Activated effector memory CD4-positive, alpha-beta T cell treated with Interleukin-2 at 50 U/mL for 16 hours (primary cell): ENCODE data around the gene ZNF672.
"Not testable (repeated sequence)": the region's sequence is repeated elsewhere in the genome, so short reads cannot be mapped to it uniquely, and the experiment has no call there.

Experiments
- DNase-seq: peaks from one replicate; pipeline ENCODE4 v3.0.0-alpha.2; 2020

ZNF672 gene

GRCh38 chr1:248857201-248857600, 19.2 kb downstream of the ZNF672 start:
- DNase-seq = no peak

- DNase-seq = no peak
Measured at GRCh38 chr1:248857749-248858095, 19.7 kb downstream of the ZNF672 start.

DNA sequence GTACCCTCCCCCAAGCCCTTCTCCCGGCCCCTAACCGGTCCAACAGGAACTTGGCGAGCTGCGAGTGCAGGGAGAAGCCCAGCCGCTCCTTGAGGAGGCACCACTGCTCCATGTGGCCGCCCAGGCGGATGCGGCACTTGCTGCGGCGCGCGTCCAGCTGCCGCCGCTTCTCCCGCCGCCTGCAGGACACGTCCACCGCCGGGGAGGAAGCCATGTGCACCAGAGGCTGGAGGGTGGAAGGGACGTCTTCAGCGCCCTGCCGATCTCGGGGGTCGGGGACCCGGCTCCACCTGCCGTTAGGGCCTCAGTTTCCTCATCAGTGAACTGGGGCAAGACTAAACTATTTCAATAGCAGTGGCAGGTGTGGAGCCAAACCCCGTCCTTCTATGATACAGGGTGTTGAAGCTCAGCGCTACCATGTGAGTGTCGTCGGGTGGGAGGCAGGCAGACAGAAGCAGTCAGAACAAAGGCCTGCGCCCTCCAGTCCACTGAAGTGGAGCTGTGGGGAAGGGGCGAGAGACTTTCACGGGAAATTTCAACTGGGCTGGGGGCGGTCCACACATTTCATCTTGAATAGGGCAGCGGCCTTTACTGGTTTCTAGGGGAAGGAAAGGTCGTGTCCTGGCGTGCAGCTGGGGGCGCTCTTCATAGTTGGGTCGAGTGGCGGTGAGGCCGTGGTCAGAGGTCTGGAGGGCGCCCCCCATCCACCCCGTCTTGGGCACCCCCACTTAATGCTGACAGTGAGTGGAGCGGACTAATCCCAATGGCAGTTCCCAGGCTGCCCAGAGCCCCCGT, 20.3 kb downstream of the ZNF672 start:
- peak; percentile 29 for DNase-seq

DNA sequence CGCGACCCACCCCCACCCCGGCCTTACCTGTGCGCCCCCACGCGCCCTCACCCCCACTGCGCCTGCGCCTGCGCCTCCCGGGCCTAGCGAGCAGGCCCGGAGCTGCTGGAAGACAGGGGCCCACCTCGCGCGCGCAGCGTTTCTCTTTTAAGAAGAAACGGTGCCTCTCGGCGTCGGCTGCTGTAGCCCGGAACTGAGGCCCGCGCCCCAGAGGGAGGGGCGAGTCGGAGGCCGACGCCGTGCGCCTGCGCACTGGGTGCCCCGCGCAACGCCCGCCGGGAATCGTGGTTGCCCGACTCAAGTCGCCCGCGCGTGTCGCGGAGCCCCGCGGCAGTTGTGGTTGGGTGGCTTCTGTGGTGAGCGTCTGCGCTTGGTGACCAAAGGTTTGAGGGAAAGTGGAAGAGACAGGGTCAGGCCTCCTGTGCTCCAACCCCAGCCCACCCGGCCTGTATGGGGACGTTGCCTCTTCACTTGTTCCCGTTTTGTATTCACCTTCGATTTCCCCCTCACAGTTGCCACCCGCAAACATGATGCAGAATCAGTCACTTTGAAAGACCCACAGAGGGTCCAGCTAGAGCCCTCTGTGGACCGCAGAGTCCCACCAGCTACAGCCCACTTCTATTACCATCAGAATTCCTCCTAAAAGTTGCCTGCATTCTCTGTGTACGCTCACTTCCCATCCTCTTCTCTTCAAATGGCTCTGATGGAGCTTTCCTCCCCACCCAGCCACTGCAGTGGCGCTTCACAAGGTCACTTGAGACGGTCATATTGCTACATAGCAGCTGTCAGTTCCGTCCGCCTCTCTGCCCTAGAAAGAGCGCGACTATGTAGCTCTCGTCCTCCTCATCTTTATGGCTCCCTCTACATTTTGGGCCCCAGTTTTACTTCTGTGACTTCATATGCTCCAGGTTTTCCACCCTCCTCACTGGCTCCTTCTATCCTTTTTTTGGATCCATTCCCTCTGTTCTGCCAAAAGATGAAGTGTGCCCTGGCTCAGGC, 21.2 kb downstream of the ZNF672 start, which contains the start of gene ZNF692:
Gene ZNF692, minus strand, starts transcription at position 195 of the 999 bp plus-strand sequence. CDS start 776 bp downstream, outside the sequence.
- DNase-seq = peak; percentile 95

- DNase-seq = no peak
Measured at GRCh38 chr1:248860007-248860406, 22.0 kb downstream of the ZNF672 start.

GRCh38 chr1:248861616-248862015, 23.6 kb downstream of the ZNF672 start:
- DNase-seq = no peak

DNA sequence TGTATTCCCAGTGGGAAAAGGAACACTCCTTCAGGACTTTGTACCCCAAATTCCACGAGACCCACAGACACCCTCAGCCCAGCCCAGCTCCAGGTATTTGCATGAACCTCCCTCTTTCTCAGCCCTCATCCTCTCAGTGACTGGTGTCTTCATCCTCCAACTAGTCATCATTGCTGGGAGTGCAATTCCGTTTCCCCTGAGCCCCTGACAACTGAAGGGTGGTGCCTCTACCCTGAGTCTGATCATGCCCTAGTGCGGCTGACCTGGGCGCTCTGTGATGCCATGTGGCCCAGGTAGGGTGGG, 24.6 kb downstream of the ZNF672 start:
- DNase-seq = no peak

DNA sequence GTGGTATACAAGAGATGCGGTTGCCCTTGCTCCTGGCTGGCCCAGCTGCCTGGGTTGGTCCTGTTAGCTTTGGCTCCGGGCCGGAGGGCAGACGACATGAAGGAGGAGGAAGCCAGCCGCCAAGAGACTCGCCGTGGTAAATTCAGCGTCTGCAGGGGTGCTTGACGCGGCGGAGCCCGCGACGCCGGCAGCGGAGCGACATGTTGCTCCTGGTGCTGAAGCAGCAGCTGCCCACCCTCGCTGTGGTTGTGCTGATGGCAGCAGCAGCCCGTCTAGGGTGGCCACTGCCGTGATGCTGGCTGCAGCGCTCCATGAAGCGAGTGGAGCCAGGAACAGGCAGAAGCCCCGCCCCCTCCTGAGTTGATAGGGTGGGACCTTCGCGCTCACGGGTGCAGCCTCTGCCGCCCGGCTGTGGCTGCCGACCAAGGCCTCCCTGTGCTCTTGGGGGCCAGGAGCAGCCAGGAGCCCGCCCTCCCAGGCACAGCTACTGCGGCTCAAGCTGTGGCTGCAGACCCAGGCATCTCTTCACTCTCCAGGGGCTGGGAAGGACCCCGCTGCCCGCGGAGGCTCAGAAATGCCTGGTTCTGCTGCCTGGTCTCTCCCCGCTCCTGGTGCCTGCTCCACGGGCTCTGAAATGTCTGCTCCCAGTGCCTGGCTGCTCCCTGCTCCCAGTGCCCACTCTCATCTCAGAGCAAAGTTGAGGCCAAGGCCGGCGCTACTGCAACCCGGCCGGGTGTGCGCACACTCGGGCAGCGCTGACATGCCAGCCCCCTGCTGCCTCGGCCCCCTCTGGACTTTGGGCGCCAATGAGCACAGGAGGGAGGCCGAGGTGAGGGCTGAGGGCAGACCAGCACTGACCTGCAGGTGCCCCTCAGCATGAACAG, 25.2 kb downstream of the ZNF672 start:
- DNase-seq = peak; percentile 72

DNA sequence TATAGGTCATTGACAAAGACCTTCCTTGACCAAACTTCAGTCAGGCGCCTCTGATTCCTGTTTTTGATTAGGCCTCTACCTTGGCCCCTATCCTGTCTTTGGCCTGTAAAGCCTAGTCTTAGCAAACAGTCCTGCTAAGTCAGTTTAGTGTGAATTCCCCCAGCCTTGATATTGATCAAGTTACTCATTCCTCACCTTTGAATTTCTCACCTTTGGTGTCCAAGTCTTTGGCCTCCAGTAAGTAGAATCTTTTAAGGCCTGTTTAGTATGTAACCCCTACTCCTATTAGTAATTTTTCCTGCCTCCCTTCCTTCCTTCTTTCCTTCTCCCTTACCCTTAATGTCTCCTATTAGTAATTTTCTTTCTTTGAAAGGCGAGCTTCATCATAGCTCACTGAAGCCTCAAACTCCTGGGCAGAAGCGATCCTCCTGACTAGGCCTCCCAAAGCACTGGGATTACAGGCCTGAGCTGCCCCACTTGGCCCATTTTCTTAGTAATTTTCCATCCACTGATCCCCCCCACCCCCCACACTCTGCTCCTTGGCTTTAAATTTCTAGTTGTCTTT, 33.9 kb downstream of the ZNF672 start:
- no peak for DNase-seq

DNA sequence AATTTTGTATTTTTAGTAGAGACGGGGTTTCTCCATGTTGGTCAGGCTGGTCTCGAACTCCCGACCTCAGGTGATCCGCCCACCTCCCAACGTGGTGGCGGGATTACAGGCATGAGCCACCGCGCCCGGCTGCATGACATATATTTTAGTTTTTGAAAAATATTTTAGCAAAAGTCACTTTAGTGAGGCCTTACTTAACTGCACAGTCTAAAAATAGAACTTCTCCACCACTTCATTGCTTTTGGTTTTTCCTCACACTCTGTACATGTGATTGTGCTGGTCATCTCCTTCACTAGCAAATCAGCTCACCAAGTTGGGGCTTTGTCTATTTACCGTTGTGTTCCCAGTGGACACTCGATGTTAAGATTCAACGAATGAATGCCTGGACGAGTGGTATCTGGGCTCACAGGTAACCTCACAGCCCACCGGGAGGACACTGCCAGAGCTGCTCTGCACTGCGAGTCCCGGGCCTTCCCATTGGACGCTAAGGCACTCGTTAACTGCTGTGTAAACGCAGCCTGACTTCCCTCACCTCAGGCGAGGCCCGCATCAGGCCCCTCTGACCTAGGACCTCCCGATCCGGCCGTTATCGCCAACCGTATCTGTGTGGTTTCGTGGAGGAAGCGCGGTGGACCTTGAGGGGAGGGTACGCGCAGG, 34.9 kb downstream of the ZNF672 start:
- no peak for DNase-seq

DNA sequence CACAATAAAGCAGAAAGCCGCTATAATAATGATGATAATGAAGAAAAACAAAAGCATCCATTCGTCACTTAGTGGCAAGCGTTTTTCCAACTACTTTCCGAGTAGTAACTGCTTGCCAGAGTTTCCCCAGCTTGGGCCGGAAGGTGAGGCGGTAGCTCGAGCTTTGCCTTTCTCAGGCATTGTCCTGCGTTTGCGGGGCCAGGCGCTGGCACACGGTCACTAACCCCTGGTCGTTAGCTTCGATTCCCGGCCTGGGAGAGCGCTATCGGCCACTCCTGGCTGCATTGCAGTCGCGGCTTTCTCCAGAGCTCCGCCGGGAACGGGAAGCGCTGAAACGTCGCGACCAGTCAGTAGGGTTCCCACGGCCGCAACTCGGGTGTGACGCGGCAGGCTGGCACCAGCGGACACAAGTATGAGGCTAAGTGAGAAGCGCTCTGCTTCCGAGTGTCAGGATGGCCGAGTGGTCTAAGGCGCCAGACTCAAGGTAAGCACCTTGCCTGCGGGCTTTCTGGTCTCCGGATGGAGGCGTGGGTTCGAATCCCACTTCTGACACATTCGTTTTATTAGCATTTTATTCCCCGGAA, 35.5 kb downstream of the ZNF672 start:
- peak; percentile 83 for DNase-seq

- peak; percentile 73 for DNase-seq
Measured at GRCh38 chr1:248873993-248874533, 36.0 kb downstream of the ZNF672 start.

DNA sequence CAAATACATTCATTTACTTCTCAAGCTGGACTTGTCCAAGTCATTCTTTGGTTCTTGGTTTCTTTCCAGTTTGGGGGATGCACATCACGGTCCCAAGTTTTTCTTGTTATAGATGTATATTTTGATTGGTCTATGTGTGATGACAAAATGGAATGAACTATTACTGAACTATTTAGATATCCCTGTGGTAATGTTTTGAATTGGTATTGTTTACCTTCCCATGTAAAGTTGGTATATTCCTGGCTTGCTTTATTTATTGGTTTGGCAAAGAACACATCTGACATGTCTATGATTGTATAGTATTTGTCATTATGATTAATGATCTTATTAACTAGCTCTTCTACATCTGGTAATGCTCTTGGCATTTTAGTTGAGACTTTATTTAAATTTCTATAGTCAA, 43.2 kb downstream of the ZNF672 start:
- DNase-seq = no peak

DNA sequence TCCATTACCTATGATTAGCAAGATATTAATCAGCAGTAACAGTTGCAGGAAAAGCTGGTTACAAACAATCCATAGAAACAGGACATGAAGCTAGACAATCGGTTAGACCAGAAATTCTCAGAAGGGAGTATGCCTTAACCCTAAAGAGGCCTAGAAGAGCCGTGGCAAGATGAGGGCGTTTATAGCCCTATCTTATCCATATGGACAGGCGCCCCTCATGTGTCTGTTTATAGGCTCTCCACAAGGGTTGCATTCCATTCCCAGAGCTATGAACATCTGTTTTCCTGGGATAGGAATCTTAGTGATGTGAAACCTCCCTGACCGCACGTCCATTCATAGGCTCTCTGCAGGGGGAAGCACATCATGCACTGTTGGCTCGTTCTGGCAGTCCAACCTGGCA, 44.4 kb downstream of the ZNF672 start:
- DNase-seq = not testable (repeated sequence)

- DNase-seq = no peak
Measured at GRCh38 chr1:248884632-248885295, 46.7 kb downstream of the ZNF672 start.

DNA sequence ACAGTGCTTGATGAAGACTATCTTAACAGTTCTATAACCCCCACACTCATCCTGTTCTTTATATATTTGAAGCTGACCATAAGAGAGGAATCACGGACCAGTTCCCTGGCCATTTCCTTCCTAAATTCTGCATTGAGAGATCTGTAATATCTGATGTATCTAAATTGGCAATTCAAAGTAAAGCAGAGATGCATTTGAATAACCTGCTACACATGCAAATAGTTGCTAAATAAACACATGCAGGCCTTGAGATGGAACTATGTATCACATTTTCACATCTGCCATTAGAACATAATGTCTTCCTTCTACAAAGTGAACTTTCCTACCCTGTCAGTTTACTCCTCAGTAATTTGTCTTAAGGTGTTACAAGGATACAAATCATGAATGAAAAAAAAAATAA, 47.6 kb downstream of the ZNF672 start:
- no peak for DNase-seq

DNA sequence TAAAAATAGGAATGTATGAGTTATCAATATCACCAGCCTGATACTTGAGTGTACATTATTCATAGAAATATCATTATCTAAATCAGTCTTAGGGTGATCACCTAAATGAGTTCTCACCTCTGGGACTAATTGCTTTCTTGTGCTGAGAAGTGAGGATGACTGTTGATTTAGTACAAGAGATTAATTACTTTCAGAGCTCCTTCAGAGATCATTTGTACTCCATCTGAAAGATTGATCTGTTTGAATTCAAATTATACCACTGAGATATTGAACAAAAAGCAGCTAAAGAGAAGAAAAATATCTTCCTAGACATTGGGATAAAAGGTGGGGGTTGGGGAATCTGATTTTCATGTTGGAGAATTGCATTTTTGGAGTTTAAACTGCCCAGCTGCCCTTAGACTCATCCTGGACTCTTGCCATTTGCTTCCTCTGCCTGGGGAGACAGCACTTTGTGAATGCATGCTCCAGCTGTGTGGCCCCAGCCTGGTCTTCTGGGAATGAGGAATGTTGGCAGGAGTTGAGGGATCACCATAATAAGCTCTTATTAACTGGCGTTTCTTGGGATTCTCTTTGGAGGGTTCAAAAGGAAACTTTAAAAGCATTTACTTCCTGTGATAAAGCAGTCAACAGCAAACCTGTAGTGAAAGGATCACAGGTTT, 48.3 kb downstream of the ZNF672 start:
- DNase-seq = no peak

GRCh38 chr1:248889914-248890243, 51.9 kb downstream of the ZNF672 start:
- DNase-seq = not testable (repeated sequence)

DNA sequence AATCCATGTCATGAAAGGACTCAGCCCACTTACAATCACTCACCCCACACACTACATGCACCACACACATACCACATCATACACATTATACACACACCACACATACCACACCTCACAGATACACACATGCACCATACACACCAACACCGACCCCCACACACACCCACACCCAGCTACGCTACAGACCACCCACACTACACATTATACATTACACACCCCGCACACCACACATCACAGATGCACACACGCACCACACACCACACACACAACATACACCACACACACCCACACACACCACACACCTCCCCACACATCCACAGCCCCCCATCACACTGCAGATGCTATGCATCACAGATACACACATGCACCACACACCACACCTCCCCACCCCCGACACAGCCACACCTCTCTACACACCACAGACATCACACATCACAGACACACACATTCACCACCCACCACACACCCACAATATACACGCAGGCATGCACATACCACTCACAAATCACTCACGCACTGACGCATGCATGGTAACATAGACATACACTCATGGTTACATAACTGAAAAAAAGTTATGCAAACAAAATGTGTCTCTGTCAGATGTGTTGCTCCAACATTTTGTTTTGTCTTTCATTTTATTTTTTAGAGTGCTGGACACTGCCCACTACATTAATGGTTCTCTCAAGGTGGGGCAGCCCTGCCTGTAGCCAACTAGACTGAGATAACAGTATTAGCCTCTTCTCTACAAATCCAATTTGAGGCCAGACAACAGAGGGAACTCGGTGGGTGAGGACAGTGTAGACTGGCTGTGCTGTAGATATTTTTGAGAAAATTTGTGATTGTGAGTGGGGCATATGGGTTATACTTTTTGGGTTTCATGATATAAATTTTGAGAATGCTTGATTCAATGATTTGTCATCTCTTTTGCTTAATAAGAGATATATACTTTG, 52.8 kb downstream of the ZNF672 start:
- DNase-seq = no peak
